ENCODE data around the gene POT1.

POT1 gene

DNA sequence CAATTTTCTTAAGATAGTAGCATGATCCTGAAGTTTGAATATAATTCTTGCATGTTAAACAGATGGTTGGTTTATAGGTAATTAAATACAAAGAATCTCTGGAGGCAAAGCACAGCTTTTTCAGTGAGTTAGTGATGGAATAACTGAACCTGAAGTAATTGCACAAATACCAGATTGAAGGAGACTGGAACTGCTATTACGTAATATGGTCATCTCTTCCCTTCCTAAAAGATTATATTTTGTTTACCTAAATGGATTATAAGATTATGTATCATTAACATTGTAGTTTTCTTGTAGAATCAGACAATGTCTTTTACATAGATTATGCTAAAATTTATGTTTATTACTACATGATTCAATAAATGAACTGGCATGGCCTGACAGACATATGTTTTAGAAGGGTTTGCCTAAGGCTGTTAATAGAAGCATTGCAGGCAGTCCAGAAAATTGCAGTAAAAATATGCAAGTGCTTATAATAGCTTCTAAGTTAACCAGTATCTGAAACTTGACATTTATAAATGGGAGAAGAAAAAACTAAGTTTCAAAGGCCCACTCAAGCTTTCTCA lies 128.2 kb downstream of the POT1 start:
- DNase-seq (ENCODE audit: low read depth), result no peak

DNA sequence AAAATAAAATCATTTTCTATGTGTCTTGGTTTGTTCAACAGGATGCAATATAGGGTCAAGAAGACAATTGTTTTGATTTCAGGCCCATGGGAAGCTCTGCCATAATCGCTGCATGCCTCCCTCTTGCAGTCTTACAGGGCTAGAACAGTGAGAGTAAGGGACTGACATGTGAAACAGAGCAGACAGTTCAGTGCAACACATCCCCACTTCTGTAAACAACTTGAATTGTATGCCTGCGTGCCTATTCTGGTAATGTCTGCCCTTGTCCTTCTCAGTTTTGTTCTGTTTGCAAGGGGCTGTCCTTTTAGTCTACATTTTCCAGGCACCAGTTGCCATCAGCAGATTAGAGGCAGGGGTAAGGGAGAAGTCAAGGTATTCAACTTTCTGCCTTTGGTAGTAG lies 129.2 kb downstream of the POT1 start:
- DNase-seq (ENCODE audit: low read depth), result no peak

DNA sequence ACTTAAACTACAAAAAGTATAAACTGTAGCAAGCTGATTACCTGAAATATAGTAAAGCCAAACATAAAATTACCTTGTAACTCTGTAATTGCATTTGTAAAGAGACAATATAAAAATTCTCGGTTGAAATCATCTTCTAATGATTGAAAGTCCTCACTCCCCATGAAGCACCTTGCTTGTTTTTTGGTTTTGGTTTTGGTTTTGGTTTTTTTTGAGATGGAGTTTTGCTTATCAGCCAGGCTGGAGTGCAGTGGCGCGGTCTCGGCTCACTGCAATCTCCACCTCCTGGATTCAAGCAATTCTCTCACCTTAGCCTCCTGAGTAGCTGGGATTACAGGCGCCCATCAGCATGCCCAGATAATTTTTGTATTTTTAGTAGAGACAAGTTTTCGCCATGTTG lies 130.2 kb downstream of the POT1 start:
- DNase-seq (ENCODE audit: low read depth), result no peak

DNA sequence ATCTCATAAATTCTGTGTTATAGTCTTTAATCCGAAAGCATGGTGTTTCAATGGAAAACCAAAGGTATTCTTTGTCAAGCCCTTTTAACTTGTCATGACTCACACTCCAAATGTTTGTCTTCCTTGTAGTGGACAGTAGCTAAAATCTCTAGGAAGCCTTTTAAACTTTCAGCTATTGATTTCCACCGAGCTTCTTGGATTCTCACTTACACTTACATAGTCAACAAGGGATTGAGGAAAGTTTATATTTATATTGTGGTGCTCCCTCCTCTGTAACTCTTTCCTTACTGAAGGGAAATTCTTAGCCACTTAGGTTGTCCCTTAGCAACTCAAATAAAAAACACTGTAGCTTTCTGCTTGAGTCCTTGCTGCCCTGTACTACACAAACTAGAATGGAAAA lies 132.9 kb downstream of the POT1 start:
- DNase-seq (ENCODE audit: low read depth), result no peak

- DNase-seq (ENCODE audit: low read depth), result no peak
Measured at GRCh38 chr7:124792696-124793095, 136.9 kb downstream of the POT1 start.

- DNase-seq (ENCODE audit: low read depth), result no peak
Measured at GRCh38 chr7:124792002-124792401, 137.6 kb downstream of the POT1 start.

- DNase-seq (ENCODE audit: low read depth), result no peak
Measured at GRCh38 chr7:124791426-124791825, 138.2 kb downstream of the POT1 start.

DNA sequence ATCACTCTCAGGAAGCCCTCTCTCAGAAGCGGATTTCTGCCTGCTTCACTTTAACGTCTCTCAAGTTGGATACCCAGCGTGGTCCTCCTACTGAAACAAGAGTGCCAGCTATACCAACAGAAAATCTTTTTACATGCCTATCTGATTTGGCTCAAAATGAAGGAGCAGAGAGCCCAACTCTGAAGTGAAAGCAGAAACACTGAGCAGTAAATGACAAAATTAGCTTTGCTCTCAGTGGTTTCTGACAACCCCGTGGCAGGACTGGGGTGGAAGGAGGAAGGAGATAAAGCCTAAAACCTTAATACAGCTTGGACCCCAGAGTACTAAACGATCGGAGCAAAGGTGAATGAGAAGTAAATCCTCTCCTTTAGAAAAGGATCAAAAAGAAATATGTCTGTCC lies 139.0 kb downstream of the POT1 start:
- DNase-seq (ENCODE audit: low read depth), result no peak

DNA sequence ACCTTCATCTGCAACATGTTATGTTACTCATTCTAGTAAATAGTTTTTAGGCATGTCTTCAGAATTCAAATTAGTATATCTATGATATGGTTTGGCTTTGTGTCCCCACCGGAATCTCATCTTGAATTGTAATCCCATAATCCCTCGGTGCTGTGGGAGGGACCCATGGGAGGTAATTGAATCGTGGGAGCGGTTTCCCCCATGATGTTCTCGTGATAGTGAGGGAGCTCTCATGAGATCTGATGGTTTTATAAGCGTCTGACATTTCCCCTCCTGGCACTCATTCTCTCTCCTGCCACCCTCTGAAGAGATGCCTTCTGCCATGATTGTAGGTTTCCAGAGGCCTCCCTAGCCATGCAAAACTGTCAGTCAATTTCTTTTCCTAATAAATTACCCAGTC lies 143.6 kb downstream of the POT1 start:
- DNase-seq (ENCODE audit: low read depth), result no peak

GRCh38 chr7:124784879-124785818 lies 144.5 kb downstream of the POT1 start:
- peak; percentile 63 for DNase-seq (ENCODE audit: low read depth)

DNA sequence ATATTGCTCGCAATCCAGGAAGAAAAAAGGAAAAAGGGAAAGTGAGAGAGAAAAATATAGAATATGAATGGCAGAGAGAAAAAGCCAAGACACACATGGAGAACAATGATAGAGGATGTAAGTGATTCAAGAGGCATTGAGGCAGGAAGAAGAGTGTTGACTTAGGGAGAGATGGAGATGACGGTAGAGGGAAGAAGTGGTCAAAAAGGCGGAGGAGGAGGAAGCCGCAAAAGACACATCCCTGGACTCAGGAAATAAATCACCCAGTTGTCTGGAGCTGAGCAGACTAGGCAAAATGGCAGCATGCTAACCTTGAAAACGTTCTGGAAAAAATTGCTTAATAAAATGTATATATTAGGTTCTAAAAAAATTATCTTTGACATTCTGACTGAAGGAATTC lies 146.4 kb downstream of the POT1 start:
- DNase-seq (ENCODE audit: low read depth), result no peak

DNA sequence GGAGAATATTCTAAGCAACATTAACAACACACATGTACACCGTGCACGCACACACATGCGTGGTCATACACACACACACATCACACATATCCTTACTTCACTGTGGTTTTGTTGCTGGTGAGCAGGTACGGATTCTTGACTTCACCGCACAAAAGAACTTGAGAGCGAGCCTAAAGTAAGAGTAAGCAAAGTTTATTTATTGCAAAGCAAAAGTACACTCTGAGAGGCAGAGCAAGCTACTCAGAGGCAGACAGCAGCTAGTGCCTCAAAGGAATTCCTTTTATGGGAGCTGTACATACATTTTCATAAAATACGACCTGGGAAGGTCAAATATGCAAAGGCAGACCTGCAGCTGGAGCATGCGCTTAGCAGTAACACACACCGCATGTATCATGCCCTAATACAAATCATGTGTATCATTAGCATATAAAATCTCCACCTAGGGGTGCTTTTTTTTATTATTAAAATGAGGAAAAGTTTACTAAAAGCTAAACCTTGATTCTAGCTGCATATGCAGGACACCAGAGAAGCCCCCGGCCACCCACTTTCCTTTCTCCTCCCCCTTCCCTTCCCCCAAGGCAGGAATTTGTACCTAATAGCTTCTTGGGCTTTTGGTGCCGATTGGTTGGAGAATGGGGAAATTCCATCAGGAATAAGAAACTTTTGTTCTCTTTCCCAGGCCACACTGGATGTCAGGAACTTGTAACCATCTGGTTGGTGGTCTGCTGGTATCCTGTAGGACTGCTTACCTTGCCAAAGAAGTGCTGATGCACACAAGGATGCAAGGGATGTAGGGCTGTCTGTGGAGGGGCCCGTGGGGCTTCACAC lies 147.5 kb downstream of the POT1 start:
- DNase-seq (ENCODE audit: low read depth), result no peak

DNA sequence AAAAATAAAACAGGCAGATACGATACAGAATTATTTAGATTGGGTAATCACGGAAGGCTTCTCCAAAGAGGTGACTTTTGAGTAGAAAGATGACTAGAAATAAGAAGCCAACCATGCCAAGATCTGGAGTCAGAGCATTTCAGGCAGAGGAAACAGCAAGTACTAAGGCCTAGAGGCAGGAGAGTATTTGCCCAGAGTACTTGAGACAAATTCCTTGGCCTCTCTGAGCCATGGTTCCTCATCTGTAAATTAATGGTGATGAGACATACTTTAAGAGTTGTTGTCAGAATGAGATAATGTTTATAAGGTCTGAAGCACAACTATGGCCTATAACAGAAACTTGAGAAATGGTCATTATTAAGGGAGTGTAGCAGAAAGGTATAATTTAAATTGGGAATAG lies 148.2 kb downstream of the POT1 start:
- DNase-seq (ENCODE audit: low read depth), result no peak

DNA sequence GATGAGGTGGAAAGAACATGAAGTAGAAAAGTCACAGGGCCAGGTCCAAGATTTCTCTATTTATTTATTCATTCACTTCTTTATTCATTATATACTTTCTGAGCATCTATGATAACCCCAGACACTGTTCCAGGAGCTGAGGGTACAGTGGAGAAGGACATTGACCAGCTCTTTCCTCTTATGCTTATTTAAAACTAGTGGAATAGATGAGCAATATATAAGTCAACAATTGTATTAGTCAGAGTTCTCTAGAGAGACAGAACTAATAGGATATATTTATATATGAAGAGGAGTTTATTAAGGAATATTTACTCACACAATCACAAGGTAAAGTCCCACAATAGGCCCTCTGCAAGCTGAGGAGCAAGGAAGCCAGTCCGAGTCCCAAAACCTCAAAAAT lies 149.0 kb downstream of the POT1 start:
- no peak for DNase-seq (ENCODE audit: low read depth)

- DNase-seq (ENCODE audit: low read depth), result no peak
Measured at GRCh38 chr7:124780056-124780455, 149.6 kb downstream of the POT1 start.

GRCh38 chr7:124779620-124780019 lies 150.0 kb downstream of the POT1 start:
- DNase-seq (ENCODE audit: low read depth), result no peak

GRCh38 chr7:124779194-124779593 lies 150.4 kb downstream of the POT1 start:
- no peak for DNase-seq (ENCODE audit: low read depth)

DNA sequence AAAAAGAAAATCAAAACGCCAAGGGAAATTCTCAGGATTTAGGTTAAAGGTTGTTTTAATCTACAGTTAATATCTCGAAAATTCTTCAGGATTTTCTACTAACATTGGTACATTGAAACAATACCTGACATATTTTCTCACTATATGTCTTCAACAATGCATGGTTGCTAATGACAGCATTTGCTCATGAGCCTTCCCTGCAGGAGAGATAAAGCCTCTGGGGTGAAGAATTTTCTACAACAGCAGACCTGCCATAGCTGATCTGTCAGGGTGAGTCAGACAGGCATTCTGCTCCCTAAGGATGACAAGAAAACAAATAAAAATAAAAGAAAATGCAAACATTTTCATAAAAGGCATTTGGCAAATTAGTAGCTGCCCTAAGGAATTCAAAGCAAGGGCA lies 152.4 kb downstream of the POT1 start:
- DNase-seq (ENCODE audit: low read depth), result no peak

GRCh38 chr7:124776153-124776552 lies 153.5 kb downstream of the POT1 start:
- no peak for DNase-seq (ENCODE audit: low read depth)

DNA sequence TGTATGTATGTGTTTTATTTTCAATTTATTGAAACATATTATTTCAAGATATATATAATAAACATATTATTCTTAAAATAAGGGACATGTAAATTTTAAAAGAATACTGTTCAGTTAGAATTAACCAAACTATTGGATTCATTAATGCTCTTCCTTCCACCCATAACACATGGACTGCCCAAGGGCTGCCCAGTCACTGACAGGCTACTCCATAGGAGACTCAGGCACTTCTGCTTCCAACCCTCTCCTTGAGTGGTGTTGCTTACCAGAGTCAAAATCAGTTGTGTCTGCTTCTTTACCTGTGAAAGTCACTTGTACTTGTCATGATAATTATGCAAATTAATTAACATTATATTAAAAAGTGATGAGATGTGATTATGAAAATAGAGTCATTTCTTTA lies 154.2 kb downstream of the POT1 start:
- no peak for DNase-seq (ENCODE audit: low read depth)

- DNase-seq (ENCODE audit: low read depth), result no peak
Measured at GRCh38 chr7:124773938-124774337, 155.7 kb downstream of the POT1 start.

GRCh38 chr7:124773339-124773738 lies 156.3 kb downstream of the POT1 start:
- no peak for DNase-seq (ENCODE audit: low read depth)
